DMS 273 (cell line): ENCODE data around the gene CHAT.

Experiments used
- DNase-seq: peaks from one replicate; lab custom pipeline; 2025; ENCODE audit not compliant: unreplicated experiment; lab: John Stamatoyannopoulos, UW

CHAT gene

GRCh38 chr10:49596836-49597235 is 17.0 kb upstream of the CHAT start:
- DNase-seq, result no peak

- no peak for DNase-seq
Measured at GRCh38 chr10:49597426-49598163, 16.2 kb upstream of the CHAT start.

- peak; percentile 32 for DNase-seq
Measured at GRCh38 chr10:49598164-49598856, 15.5 kb upstream of the CHAT start.

GRCh38 chr10:49598986-49599385 is 14.9 kb upstream of the CHAT start:
- DNase-seq, result no peak

- no peak for DNase-seq
Measured at GRCh38 chr10:49599546-49599945, 14.3 kb upstream of the CHAT start.

- no peak for DNase-seq
Measured at GRCh38 chr10:49600046-49600445, 13.8 kb upstream of the CHAT start.

GRCh38 chr10:49600781-49601400 is 12.9 kb upstream of the CHAT start:
- DNase-seq, result no peak

GRCh38 chr10:49601857-49602256 is 12.0 kb upstream of the CHAT start:
- no peak for DNase-seq

- DNase-seq, result no peak
Measured at GRCh38 chr10:49602380-49603023, 11.3 kb upstream of the CHAT start.

GRCh38 chr10:49605216-49605938 is 8.5 kb upstream of the CHAT start:
- peak; percentile 12 for DNase-seq

GRCh38 chr10:49605939-49606509 is 7.8 kb upstream of the CHAT start:
- DNase-seq, result no peak

- peak; percentile 70 for DNase-seq
Measured at GRCh38 chr10:49606981-49607535, 6.8 kb upstream of the CHAT start.

- peak; percentile 22 for DNase-seq
Measured at GRCh38 chr10:49608166-49609005, 5.5 kb upstream of the CHAT start.

- peak; percentile 31 for DNase-seq
Measured at GRCh38 chr10:49609006-49609282, 4.9 kb upstream of the CHAT start.

GRCh38 chr10:49609283-49610113 is 4.3 kb upstream of the CHAT start:
- peak; percentile 66 for DNase-seq

- peak; percentile 66 for DNase-seq
Measured at GRCh38 chr10:49610114-49610457, 3.8 kb upstream of the CHAT start, which contains the start of gene SLC18A3. TSS of gene SLC18A3 (plus strand) at chr10:49610310. CDS start at chr10:49610741, 431 bp downstream.

- DNase-seq, result peak; percentile 58
Measured at GRCh38 chr10:49610458-49611165, 3.2 kb upstream of the CHAT start.

GRCh38 chr10:49611166-49611815 is 2.5 kb upstream of the CHAT start:
- DNase-seq, result no peak
